PC-3 (cell line): ENCODE results near the gene NELFB.

Experiments used
- EZH2phosphoT487 ChIP-seq: fragments of 300-600 bp; sonication (generic); IDR thresholded peaks from 2 replicates; pipeline ENCODE4 v1.6.1; 2018; ENCODE audit warnings: mild to moderate bottlenecking, antibody characterized with exemption, low read length, borderline replicate concordance
- TF ChIP-seq, protein P1 (sequence below): fragments of 300-600 bp; sonication (generic); conservative IDR thresholded peaks from 2 replicates; pipeline ENCODE4 v1.5.1; 2017; ENCODE audit warnings: antibody characterized with exemption, low read depth, mild to moderate bottlenecking, low read length

DNA sequence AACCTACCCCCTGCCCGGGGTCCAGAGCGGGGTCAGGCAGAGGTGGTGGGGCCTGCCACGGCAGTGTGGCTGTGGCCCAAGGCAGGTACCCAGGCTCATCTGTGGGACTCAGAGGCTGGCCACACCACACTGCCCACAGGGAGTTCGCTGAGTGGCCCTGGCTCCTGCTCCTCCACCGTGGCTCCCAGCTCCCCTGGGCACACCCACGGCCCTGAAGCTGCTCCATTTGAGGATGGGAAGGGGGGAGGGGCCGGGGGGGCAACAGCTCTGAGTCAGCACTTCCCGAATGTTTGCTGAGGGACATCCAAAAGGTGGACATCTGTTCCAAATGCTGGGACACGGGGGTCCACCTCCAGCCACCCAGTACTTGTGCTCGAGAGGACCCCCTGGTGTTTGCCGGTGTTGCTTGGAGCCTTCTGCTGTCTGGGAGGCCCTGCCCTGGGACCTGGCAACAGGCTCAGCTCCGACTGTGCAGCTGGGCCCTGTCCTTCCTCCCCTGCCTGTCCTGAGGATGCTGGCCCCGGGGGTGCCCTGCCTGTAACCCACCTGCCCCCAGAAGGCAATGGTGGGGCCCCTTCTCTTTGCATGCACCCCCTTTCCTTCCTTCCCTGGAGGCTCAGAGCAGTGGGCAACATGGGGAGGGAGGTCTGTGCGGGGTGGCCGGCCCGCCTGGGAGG is 49.4 kb downstream of the NELFB start:
- TF ChIP-seq, protein P1, sequence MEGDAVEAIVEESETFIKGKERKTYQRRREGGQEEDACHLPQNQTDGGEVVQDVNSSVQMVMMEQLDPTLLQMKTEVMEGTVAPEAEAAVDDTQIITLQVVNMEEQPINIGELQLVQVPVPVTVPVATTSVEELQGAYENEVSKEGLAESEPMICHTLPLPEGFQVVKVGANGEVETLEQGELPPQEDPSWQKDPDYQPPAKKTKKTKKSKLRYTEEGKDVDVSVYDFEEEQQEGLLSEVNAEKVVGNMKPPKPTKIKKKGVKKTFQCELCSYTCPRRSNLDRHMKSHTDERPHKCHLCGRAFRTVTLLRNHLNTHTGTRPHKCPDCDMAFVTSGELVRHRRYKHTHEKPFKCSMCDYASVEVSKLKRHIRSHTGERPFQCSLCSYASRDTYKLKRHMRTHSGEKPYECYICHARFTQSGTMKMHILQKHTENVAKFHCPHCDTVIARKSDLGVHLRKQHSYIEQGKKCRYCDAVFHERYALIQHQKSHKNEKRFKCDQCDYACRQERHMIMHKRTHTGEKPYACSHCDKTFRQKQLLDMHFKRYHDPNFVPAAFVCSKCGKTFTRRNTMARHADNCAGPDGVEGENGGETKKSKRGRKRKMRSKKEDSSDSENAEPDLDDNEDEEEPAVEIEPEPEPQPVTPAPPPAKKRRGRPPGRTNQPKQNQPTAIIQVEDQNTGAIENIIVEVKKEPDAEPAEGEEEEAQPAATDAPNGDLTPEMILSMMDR: no peak
- no peak for TF ChIP-seq EZH2phosphoT487
